Endothelial cell of umbilical vein (primary cell): Measurements from ENCODE around the gene TSPAN5. TPM values are rescaled to one million over a fixed set of nuclear protein-coding genes. Genes with fewer than 3 reads are reported as not detected.

Source experiments
- BruUV-seq: library from RNA; stranded (reverse); fragments of 400-500 nt; replicated peaks from 2 replicates; lab custom pipeline; 2021; lab: Mats Ljungman, UMichigan
- CTCF ChIA-PET: fragments of 300-600, 350-600 bp; sonication (Branson Sonifier 250); formaldehyde crosslinking; loops from one replicate; lab custom pipeline; 2021; ENCODE audit warnings: antibody characterized with exemption, inconsistent platforms; lab: Charles Lee
- POLR2A ChIA-PET: fragments of 300-600, 350-600 bp; sonication (Branson Sonifier 250); formaldehyde crosslinking; loops from one replicate; lab custom pipeline; 2021; ENCODE audit warnings: antibody characterized with exemption, inconsistent platforms; lab: Charles Lee
- DNase-seq: peaks from one replicate; pipeline ENCODE4 v3.0.0-alpha.2; 2011; ENCODE audit warnings: low read depth, low spot score
- FAIRE-seq: peaks from 2 replicates; lab custom pipeline; 2011; peaks lifted over from hg19 to GRCh38; lab: Jason Lieb, UNC
- H2AFZ ChIP-seq: 2 replicates; pipeline ENCODE4 v1.6.0; 2012; ENCODE audit warnings: low read depth, low read length, control low read depth, inconsistent platforms
- H3K27ac ChIP-seq: 2 replicates; pipeline ENCODE4 v1.5.1; 2011; ENCODE audit warnings: low read depth, mild to moderate bottlenecking, control low read depth, low read length, moderate library complexity; ENCODE audit not compliant: insufficient read depth
- H3K27me3 ChIP-seq, 2 experiments: 2 replicates each; pipeline versions ENCODE4 v1.6.0 to v1.6.1; 2011; ENCODE audit warnings: low read length in 2 of 2, mixed read lengths in 1 of 2; ENCODE audit not compliant: control insufficient read depth in 2 of 2, insufficient read depth in 2 of 2
- H3K36me3 ChIP-seq, 2 experiments: 2 replicates in 1 of 2; 3 replicates in 1 of 2; pipeline ENCODE4 v1.5.1; 2011; ENCODE audit warnings: low read length in 2 of 2, mild to moderate bottlenecking in 1 of 2, moderate library complexity in 1 of 2; ENCODE audit not compliant: control insufficient read depth in 2 of 2, insufficient read depth in 2 of 2; ENCODE audit errors: extremely low read depth in 1 of 2
- H3K4me1 ChIP-seq: 3 replicates; pipeline ENCODE4 v1.5.1; 2011; ENCODE audit warnings: mild to moderate bottlenecking, low read length; ENCODE audit not compliant: control insufficient read depth, insufficient read depth; ENCODE audit errors: extremely low read depth
- H3K4me2 ChIP-seq: 2 replicates; pipeline ENCODE4 v1.6.1; 2011; ENCODE audit warnings: low read length, control low read depth, mixed read lengths; ENCODE audit not compliant: insufficient read depth
- H3K4me3 ChIP-seq, 3 experiments: fragments of 200-600 bp in 1 of 3; sonication (generic), shearing (Covaris generic) in 1 of 3; replicated peaks in 1 of 3; 2 replicates each; pipeline ENCODE4 v1.5.1; 2011 to 2016; ENCODE audit warnings: control low read depth in 3 of 3, low read length in 3 of 3, mild to moderate bottlenecking in 2 of 3, inconsistent platforms in 1 of 3, low read depth in 1 of 3, moderate library complexity in 1 of 3; ENCODE audit not compliant: insufficient read depth in 1 of 3
- H3K79me2 ChIP-seq: 2 replicates; pipeline ENCODE4 v1.6.0; 2012; ENCODE audit warnings: low read length, inconsistent platforms; ENCODE audit not compliant: control insufficient read depth, insufficient read depth
- H3K9ac ChIP-seq: replicated peaks from 2 replicates; pipeline ENCODE3; 2011; ENCODE audit warnings: low read length, control low read depth; ENCODE audit not compliant: insufficient read depth; ENCODE audit errors: extremely low read depth
- H3K9me1 ChIP-seq: replicated peaks from 3 replicates; pipeline ENCODE4 v1.6.0; 2011; ENCODE audit warnings: mild to moderate bottlenecking, low read length; ENCODE audit not compliant: control insufficient read depth, insufficient read depth; ENCODE audit errors: extremely low read depth
- H3K9me3 ChIP-seq: replicated peaks from 2 replicates; pipeline ENCODE4 v1.5.1; 2012; ENCODE audit warnings: low read length, inconsistent platforms; ENCODE audit not compliant: control insufficient read depth, insufficient read depth
- H4K20me1 ChIP-seq: replicated peaks from 2 replicates; pipeline ENCODE3; 2011; ENCODE audit warnings: mild to moderate bottlenecking, low read length; ENCODE audit not compliant: control insufficient read depth, insufficient read depth; ENCODE audit errors: extremely low read depth
- CTCF ChIP-seq, 2 donors: IDR thresholded peaks; 1 replicate in 1 of 2; 2 replicates in 1 of 2; pipeline ENCODE4 v1.5.1; 2011; ENCODE audit warnings: low read length in 2 of 2, mild to moderate bottlenecking in 2 of 2, moderate library complexity in 2 of 2, control low read depth in 1 of 2, inconsistent platforms in 1 of 2, low read depth in 1 of 2; ENCODE audit not compliant: insufficient read depth in 1 of 2; ENCODE audit errors: extremely low read depth in 1 of 2
- EZH2 ChIP-seq: IDR thresholded peaks from 2 replicates; pipeline ENCODE4 v1.6.1; 2012; ENCODE audit warnings: borderline replicate concordance, low read depth, mild to moderate bottlenecking, moderate library complexity, low read length, inconsistent platforms; ENCODE audit not compliant: severe bottlenecking
- FOS ChIP-seq: IDR thresholded peaks from 2 replicates; pipeline ENCODE4 v1.6.1; 2011; ENCODE audit warnings: mild to moderate bottlenecking, low read length, moderate library complexity, borderline replicate concordance; ENCODE audit not compliant: insufficient read depth
- GATA2 ChIP-seq: IDR thresholded peaks from 2 replicates; pipeline ENCODE4 v1.7.0; 2011; ENCODE audit warnings: low read depth, mild to moderate bottlenecking, moderate library complexity, mixed read lengths, low read length; ENCODE audit not compliant: insufficient read length, insufficient read depth
- JUN ChIP-seq: IDR thresholded peaks from 2 replicates; pipeline ENCODE4 v1.6.1; 2011; ENCODE audit warnings: borderline replicate concordance, low read depth; ENCODE audit not compliant: insufficient read length, insufficient read depth
- MAX ChIP-seq: IDR thresholded peaks from 2 replicates; pipeline ENCODE4 v1.6.1; 2011; ENCODE audit not compliant: insufficient read depth, insufficient read length
- MYC ChIP-seq: IDR thresholded peaks from one replicate; pipeline ENCODE4 v1.6.1; 2011; ENCODE audit warnings: mild to moderate bottlenecking, low read depth, low read length
- POLR2A ChIP-seq: IDR thresholded peaks from 2 replicates; pipeline ENCODE4 v1.6.1; 2012; ENCODE audit warnings: low read depth, mild to moderate bottlenecking, control low read depth, low read length
- POLR2AphosphoS5 ChIP-seq: IDR thresholded peaks from 2 replicates; pipeline ENCODE4 v1.6.1; 2012; ENCODE audit warnings: low read depth, mild to moderate bottlenecking, control low read depth, low read length, moderate library complexity; ENCODE audit not compliant: insufficient read depth
- dilution Hi-C: fragments of 300-500 bp; cut with MboI; formaldehyde crosslinking; loops from one replicate; pipeline ENCODE4 v1.15.0; 2019; ENCODE audit warnings: low sequenced_read_pairs; ENCODE audit not compliant: extremely low pct_ligation_motif_present
- intact Hi-C: fragments of 100-400 bp; cut with micrococcal nuclease; formaldehyde crosslinking; loops from one replicate; pipeline ENCODE4 v1.10.0; 2022
- polyA plus RNA-seq, 4 experiments: library from polyadenylated mRNA; depleted of rRNA in 3 of 4; stranded (reverse) in 3 of 4; unstranded in 1 of 4; fragments of >200 nt; gene quantifications; 2 replicates each; pipeline versions ENCODE4 v1.2.1 to v1.2.3, GENCODE V29; 2011 to 2012; ENCODE audit warnings: missing spikeins in 1 of 4
- total RNA-seq: library from RNA; stranded (reverse); gene quantifications from 2 replicates; pipeline ENCODE4 v1.2.3, GENCODE V29; 2021

TSPAN5 gene
- total and polyA plus RNA-seq, 2 donors (not counting 3 experiments of a cell fraction or from before 2014, with no cell fraction given): 45.1 to 50.2 TPM

GRCh38 chr4:98583265-98583664, 75.1 kb downstream of the TSPAN5 start:
- Histone ChIP-seq H3K9me1 (no peaks in the 10 kb centered on the region), H3K4me3 (no peak overlapping the region), H3K27me3 (no peaks in the 10 kb centered on the region), H3K79me2 (peaks cover 44% of the 10 kb centered on the region), H3K9ac (no peak overlapping the region), H3K9me3 (no peaks in the 10 kb centered on the region), H3K27ac (no peak overlapping the region), H3K4me1 (peaks cover 9% of the 10 kb centered on the region), H3K36me3 (peaks cover 0 to 5% of the 10 kb centered on the region in 2 experiments), H4K20me1 (no peaks in the 10 kb centered on the region), H3K4me2 (no peak overlapping the region), H2AFZ (no peak overlapping the region)
- intact Hi-C loops (no loop called here), dilution Hi-C loops (no loop called here)
- POLR2A ChIA-PET: no interaction called here
- TF ChIP-seq MAX (no peak), JUN (no peak), CTCF (IDR thresholded peaks at IDR 0.05; ENCODE audit: extremely low read depth in 1 of 2, insufficient read depth in 1 of 2, low read depth in 1 of 2, low read length in 2 of 2) (no peak)
- BruUV-seq: no TSS peak
- FAIRE-seq: no peak
- CTCF ChIA-PET: interaction anchor here (1.0 kb wide), 1 partner anchor 17 kb away, joined by 3 read pairs; no protein-coding TSS in a partner anchor
- no peak for DNase-seq

- dilution Hi-C loops (no loop called here), intact Hi-C loops (no loop called here)
- Histone ChIP-seq H2AFZ (no peak overlapping the region), H3K27ac (no peak overlapping the region), H3K79me2 (peaks cover 48% of the 10 kb centered on the region), H3K36me3 (peaks cover 0 to 2% of the 10 kb centered on the region in 2 experiments), H3K9me3 (no peaks in the 10 kb centered on the region), H3K9ac (no peak overlapping the region), H3K27me3 (no peaks in the 10 kb centered on the region), H3K9me1 (no peaks in the 10 kb centered on the region), H3K4me2 (no peak overlapping the region), H3K4me3 (no peak overlapping the region), H4K20me1 (no peaks in the 10 kb centered on the region), H3K4me1 (peaks cover 9% of the 10 kb centered on the region)
- ChIA-PET CTCF (interaction anchor here (1.0 to 1.2 kb wide), 2 partner anchors 13 to 113 kb away, joined by 3 read pairs; no protein-coding TSS in a partner anchor), POLR2A (no interaction called here)
- BruUV-seq: no TSS peak
- FAIRE-seq (no peak), DNase-seq (no peak)
- TF ChIP-seq CTCF (IDR thresholded peaks at IDR 0.05; ENCODE audit: extremely low read depth in 1 of 2, insufficient read depth in 1 of 2, low read depth in 1 of 2, low read length in 2 of 2) (no peak), EZH2 (no peak), MYC (no peak), POLR2A (no peak), FOS (no peak), GATA2 (no peak), JUN (no peak), MAX (no peak), POLR2AphosphoS5 (no peak)
Measured at GRCh38 chr4:98581126-98581525, 77.3 kb downstream of the TSPAN5 start.
